Lower leg skin (tissue), 4 donors: ENCODE measurements around the gene YOD1. TPM values are rescaled to one million over a fixed set of nuclear protein-coding genes. Genes with fewer than 3 reads are reported as not detected.

ENCODE experiments used
- DNase-seq, 2 donors: peaks; one replicate each; pipeline ENCODE4 v3.0.0-alpha.2; 2019; ENCODE audit warnings: low spot score in 2 of 2
- H3K4me3 ChIP-seq: fragments of 200-600 bp; sonication (generic); 2 replicates; pipeline ENCODE4 v1.5.1; 2017; ENCODE audit warnings: mild to moderate bottlenecking, low read depth; ENCODE audit not compliant: poor library complexity, severe bottlenecking
- CTCF ChIP-seq, 3 donors: fragments of 450-650 bp; IDR thresholded peaks; one replicate each; pipeline ENCODE4 v1.5.1; 2016; ENCODE audit warnings: antibody characterized with exemption in 3 of 3, mild to moderate bottlenecking in 3 of 3, moderate library complexity in 2 of 3
- POLR2A ChIP-seq, 2 donors: fragments of 450-650 bp; IDR thresholded peaks; one replicate each; pipeline ENCODE4 v1.6.1; 2016 to 2017; ENCODE audit warnings: antibody characterized with exemption in 2 of 2, mild to moderate bottlenecking in 1 of 2, moderate library complexity in 1 of 2
- WGBS, 2 donors: methylation state at CpG; one replicate each; pipeline ENCODE4 v1.1.5; 2018; 5-methylcytosine and 5-hydroxymethylcytosine counted together
- intact Hi-C: fragments of 100-400 bp; cut with DNase I; formaldehyde crosslinking; loops from one replicate; pipeline ENCODE4 v1.15.0; 2023; ENCODE audit warnings: low total_unique reads
- total RNA-seq, 4 donors: library from RNA; depleted of rRNA; stranded (reverse); fragments of >200 nt; gene quantifications; one replicate each; pipeline ENCODE4 v1.1.0, GENCODE V29; 2016

YOD1 gene
- total RNA-seq, 4 donors from 2014 or later = 47.5 to 91.8 (median 65.5) TPM

- TF ChIP-seq CTCF (IDR thresholded peaks at IDR 0.05) (no peak), POLR2A (IDR thresholded peaks at IDR 0.05) (no peak)
- no peak within 1 kb of the TSS for H3K4me3 ChIP-seq
- no peak for DNase-seq
- intact Hi-C loops = loop anchor here (10.0 kb wide), 1 partner anchor 316 kb away; no protein-coding TSS in a partner anchor
- 83 to 84% methylated on average over 9 of the region's 9 CpGs for WGBS, 2 donors
Observed at GRCh38 chr1:207088701-207089626, 38.0 kb upstream of the YOD1 start, which contains the start of gene C4BPB. Gene C4BPB, plus strand, starts transcription at chr1:207088860. Its CDS starts 672 bp downstream, at chr1:207089532.

GRCh38 chr1:207088161-207088560 is 37.2 kb upstream of the YOD1 start:
- intact Hi-C loops = loop anchor here (10.0 kb wide), 1 partner anchor 317 kb away; no protein-coding TSS in a partner anchor
- 93% methylated on average over 2 of the region's 2 CpGs for WGBS, 2 donors
- DNase-seq = no peak
- TF ChIP-seq CTCF (IDR thresholded peaks at IDR 0.05) (no peak), POLR2A (IDR thresholded peaks at IDR 0.05) (no peak)
- H3K4me3 ChIP-seq = no peak overlapping the region

GRCh38 chr1:207085887-207086286 is 34.9 kb upstream of the YOD1 start:
- WGBS, 2 donors = 74 to 75% methylated on average over 3 of the region's 3 CpGs
- TF ChIP-seq CTCF (IDR thresholded peaks at IDR 0.05) (no peak), POLR2A (IDR thresholded peaks at IDR 0.05) (no peak)
- intact Hi-C loops = loop anchor here (10.0 kb wide), 1 partner anchor 319 kb away; no protein-coding TSS in a partner anchor
- H3K4me3 ChIP-seq = no peak overlapping the region
- DNase-seq = no peak

DNA sequence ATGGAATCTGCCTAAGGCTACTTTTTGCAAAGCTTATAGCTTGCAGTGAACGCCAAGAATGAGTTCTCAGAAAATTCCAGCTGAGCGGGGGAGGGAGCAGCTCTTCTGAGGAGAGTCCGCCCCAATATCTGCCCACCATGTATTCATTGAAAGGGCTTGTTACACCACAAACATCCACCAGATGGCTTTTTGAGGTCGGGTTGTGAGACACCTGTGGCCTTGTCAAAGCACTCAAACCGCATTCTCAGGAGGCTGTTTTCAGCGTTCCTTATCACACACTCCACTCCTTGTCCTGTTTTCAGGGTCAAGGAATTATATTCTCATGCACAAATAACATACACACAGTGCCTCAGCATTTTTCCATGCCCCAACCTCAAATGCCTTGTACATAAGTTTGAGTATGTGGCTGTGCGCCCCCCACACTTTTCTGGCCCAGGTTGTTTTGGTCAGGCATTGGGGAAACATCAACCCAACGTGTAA is 33.7 kb upstream of the YOD1 start:
- H3K4me3 ChIP-seq = no peak overlapping the region
- TF ChIP-seq POLR2A (IDR thresholded peaks at IDR 0.05) = no peak
- peak in 1 of 3 donors; percentile 67 for TF ChIP-seq CTCF (IDR thresholded peaks at IDR 0.05)
- peak in 1 of 2 donors; percentile 34 for DNase-seq
- intact Hi-C loops = loop anchor here (10.0 kb wide), 1 partner anchor 320 kb away; no protein-coding TSS in a partner anchor
- 24 to 30% methylated on average over 8 of the region's 8 CpGs for WGBS, 2 donors

DNA sequence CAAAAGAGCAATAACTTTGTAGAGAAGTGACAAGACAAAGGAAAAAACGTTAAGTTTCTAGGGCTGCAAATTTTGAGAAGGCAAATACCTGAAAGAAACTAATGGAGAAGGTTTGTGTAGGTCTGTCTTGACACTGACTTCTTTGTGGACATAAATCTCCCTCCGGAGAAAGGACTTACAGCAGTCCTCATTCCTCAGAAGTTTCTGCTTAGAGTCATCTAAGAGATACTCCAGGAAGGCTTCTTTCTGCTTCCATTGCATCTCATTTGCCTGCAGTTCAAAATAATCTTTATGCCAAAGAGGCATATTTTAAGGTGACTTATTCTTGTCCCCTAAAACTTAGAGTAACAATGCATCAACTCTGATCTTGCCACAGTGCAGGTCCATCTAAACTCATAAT is 33.2 kb upstream of the YOD1 start:
- intact Hi-C loops = loop anchor here (10.0 kb wide), 1 partner anchor 321 kb away; no protein-coding TSS in a partner anchor
- WGBS, 2 donors = 43 to 53% methylated on average over 2 of the region's 2 CpGs
- no peak for DNase-seq
- H3K4me3 ChIP-seq = no peak overlapping the region
- TF ChIP-seq CTCF (IDR thresholded peaks at IDR 0.05) (no peak), POLR2A (IDR thresholded peaks at IDR 0.05) (no peak)
